SU-DHL-6 (cell line): ENCODE results near the gene SYNCRIP.

Source experiments
- H2AFZ ChIP-seq: fragments of 200-600 bp; sonication (generic); 2 replicates; pipeline ENCODE4 v1.6.1; 2014; ENCODE audit warnings: low read depth, mild to moderate bottlenecking, moderate library complexity, mixed read lengths, antibody characterized with exemption, low read length; ENCODE audit not compliant: severe bottlenecking
- H3F3A ChIP-seq: fragments of 200-600 bp; shearing (Covaris generic); 2 replicates; pipeline ENCODE4 v1.6.0; 2016; ENCODE audit warnings: antibody characterized with exemption, mild to moderate bottlenecking; ENCODE audit not compliant: insufficient read depth
- H3K27ac ChIP-seq: fragments of 200-600 bp; sonication (generic); 2 replicates; pipeline ENCODE4 v1.5.1; 2016; ENCODE audit warnings: low read depth, mild to moderate bottlenecking, low read length, moderate library complexity, mixed read lengths
- H3K27me3 ChIP-seq: fragments of 200-600 bp; sonication (generic), shearing (Covaris generic); 2 replicates; pipeline ENCODE4 v1.6.0; 2014; ENCODE audit warnings: mild to moderate bottlenecking, low read length
- H3K36me3 ChIP-seq: fragments of 200-600 bp; sonication (generic); 2 replicates; pipeline ENCODE4 v1.6.1; 2014; ENCODE audit warnings: mild to moderate bottlenecking, low read length, mixed read lengths
- H3K4me2 ChIP-seq: fragments of 300-600, 200-600 bp; shearing (Covaris generic), sonication (generic); 2 replicates; pipeline ENCODE4 v1.6.0; 2014; ENCODE audit warnings: low read length, low read depth, mild to moderate bottlenecking; ENCODE audit not compliant: poor library complexity, severe bottlenecking
- H3K4me3 ChIP-seq: fragments of 200-600 bp; sonication (generic); 2 replicates; pipeline ENCODE4 v1.5.1; 2014; ENCODE audit warnings: antibody characterized with exemption, low read length, mild to moderate bottlenecking, mixed read lengths; ENCODE audit not compliant: insufficient read depth, poor library complexity, severe bottlenecking
- H3K79me2 ChIP-seq: fragments of 200-600 bp; sonication (generic); 2 replicates; pipeline ENCODE4 v1.6.1; 2014; ENCODE audit warnings: mild to moderate bottlenecking, low read length, moderate library complexity; ENCODE audit not compliant: insufficient read depth
- H3K9ac ChIP-seq: fragments of 200-600 bp; sonication (generic); 2 replicates; pipeline ENCODE4 v1.7.0; 2014; ENCODE audit warnings: mild to moderate bottlenecking, low read length
- H3K9me2 ChIP-seq: fragments of 200-600 bp; sonication (generic); replicated peaks from 2 replicates; pipeline ENCODE4 v1.6.1; 2014; ENCODE audit warnings: low read length; ENCODE audit not compliant: insufficient read depth
- H3K9me3 ChIP-seq: fragments of 200-600 bp; sonication (generic); 2 replicates; pipeline ENCODE4 v1.6.1; 2014; ENCODE audit warnings: low read length, mixed read lengths; ENCODE audit not compliant: insufficient read depth
- H4K20me1 ChIP-seq: fragments of 200-600 bp; sonication (generic); 2 replicates; pipeline ENCODE4 v1.6.1; 2014; ENCODE audit warnings: low read depth, mild to moderate bottlenecking, antibody characterized with exemption, low read length, moderate library complexity, mixed read lengths
- CTCF ChIP-seq: fragments of 200-600 bp; sonication (generic); IDR thresholded peaks from one replicate; pipeline ENCODE4 v1.5.1; 2017; ENCODE audit warnings: antibody characterized with exemption, mild to moderate bottlenecking, low read length, moderate library complexity; ENCODE audit not compliant: insufficient read depth, poor library complexity, severe bottlenecking
- EZH2phosphoT487 ChIP-seq: fragments of 200-600 bp; sonication (generic), shearing (Covaris generic); conservative IDR thresholded peaks from 2 replicates; pipeline ENCODE4 v1.6.1; 2018; ENCODE audit warnings: mild to moderate bottlenecking, antibody characterized with exemption, low read length, moderate library complexity, mixed read lengths

Gene SYNCRIP

DNA sequence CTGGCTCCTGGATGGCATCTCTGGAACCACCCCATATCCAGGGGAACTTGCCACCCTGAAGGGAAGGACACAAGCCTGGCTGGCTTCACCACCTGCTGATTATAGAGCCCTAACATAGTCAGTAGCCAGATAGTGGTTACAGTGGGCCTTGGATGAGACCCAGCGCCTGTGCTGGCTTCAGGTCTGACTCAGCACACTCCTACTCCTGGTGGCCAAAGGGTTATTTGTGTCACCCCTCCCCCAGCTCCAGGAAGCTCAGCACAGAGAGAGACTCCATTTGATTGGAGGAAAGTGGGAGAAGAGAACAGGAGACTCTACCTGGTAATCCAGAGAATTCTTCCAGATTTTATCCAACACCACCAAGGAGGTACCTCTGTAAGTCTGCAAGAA is 61.8 kb downstream of the SYNCRIP start:
- Histone ChIP-seq H3K79me2 (peaks cover 93% of the 10 kb centered on the region), H3K9me3 (peaks cover 5% of the 10 kb centered on the region; the same call in 1 of the 2 replicates), H3F3A (no peaks in the 10 kb centered on the region), H4K20me1 (peaks cover 4% of the 10 kb centered on the region; the same call in 1 of the 2 replicates), H3K27ac (no peak overlapping the region), H3K4me3 (no peak overlapping the region), H3K27me3 (no peaks in the 10 kb centered on the region), H3K9ac (no peak overlapping the region), H3K4me2 (no peak overlapping the region), H3K9me2 (no peaks in the 10 kb centered on the region), H2AFZ (no peak overlapping the region), H3K36me3 (peaks cover 7% of the 10 kb centered on the region)
- TF ChIP-seq CTCF (no peak), EZH2phosphoT487 (no peak)

GRCh38 chr6:85580118-85580877 is 62.4 kb downstream of the SYNCRIP start:
- Histone ChIP-seq H3F3A (no peaks in the 10 kb centered on the region), H3K9me2 (no peaks in the 10 kb centered on the region), H3K36me3 (peaks cover under 1% of the 10 kb centered on the region; the same call in 1 of the 2 replicates), H4K20me1 (peaks cover 4% of the 10 kb centered on the region), H3K79me2 (peaks cover 93% of the 10 kb centered on the region), H3K9ac (no peak overlapping the region), H3K4me3 (no peak overlapping the region), H2AFZ (no peak overlapping the region), H3K9me3 (peaks cover 5% of the 10 kb centered on the region; the same call in 1 of the 2 replicates), H3K27me3 (no peaks in the 10 kb centered on the region), H3K4me2 (no peak overlapping the region), H3K27ac (no peak overlapping the region)
- TF ChIP-seq EZH2phosphoT487, result no peak
- no peak for TF ChIP-seq CTCF

DNA sequence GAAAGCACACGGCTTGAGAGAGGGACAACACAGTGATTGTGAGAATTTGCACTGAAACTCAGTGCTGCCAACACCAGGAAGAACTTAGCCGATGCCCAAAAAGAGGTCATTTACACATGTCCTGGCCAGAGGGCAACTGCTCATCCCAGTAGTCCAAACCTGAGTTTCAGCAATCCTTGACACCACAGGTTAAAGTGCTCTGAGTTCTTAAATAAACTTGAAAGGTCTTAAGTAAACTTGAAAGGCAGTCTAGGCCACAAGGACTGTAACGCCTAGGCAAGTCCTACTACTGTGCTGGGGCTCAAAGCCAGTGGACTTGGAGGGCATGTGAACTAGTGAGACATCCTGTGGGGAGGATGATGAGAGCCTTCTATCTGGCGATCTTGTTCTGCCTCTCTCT is 63.1 kb downstream of the SYNCRIP start:
- Histone ChIP-seq H3K4me2 (no peak overlapping the region), H3K79me2 (peaks cover 95% of the 10 kb centered on the region), H3K27ac (no peak overlapping the region), H3K9me2 (no peaks in the 10 kb centered on the region), H3K36me3 (no peaks in the 10 kb centered on the region), H3K9me3 (peaks cover 5% of the 10 kb centered on the region; the same call in 1 of the 2 replicates), H3K9ac (no peak overlapping the region), H4K20me1 (peaks cover 11% of the 10 kb centered on the region), H3K4me3 (no peak overlapping the region), H2AFZ (no peak overlapping the region), H3K27me3 (no peaks in the 10 kb centered on the region), H3F3A (no peaks in the 10 kb centered on the region)
- TF ChIP-seq CTCF (no peak), EZH2phosphoT487 (no peak)
